PFSK-1 (cell line): ENCODE measurements around the gene CHRDL1.

Experiments
- FOXP2 ChIP-seq: optimal IDR thresholded peaks from 2 replicates; pipeline ENCODE3; 2011; ENCODE audit warnings: borderline replicate concordance, control low read depth, inconsistent platforms; ENCODE audit not compliant: insufficient read depth; ENCODE audit errors: extremely low read length, extremely low read depth
- POLR2AphosphoS5 ChIP-seq: IDR thresholded peaks from 2 replicates; pipeline ENCODE4 v1.6.1; 2012; ENCODE audit warnings: low read depth, mild to moderate bottlenecking, control low read depth, low read length, moderate library complexity
- REST ChIP-seq, 2 experiments: IDR thresholded peaks; 2 replicates each; pipeline versions ENCODE4 v1.6.1 to v1.8.0; 2011 to 2012; ENCODE audit warnings: low read depth in 2 of 2, low read length in 2 of 2, control low read depth in 1 of 2, inconsistent platforms in 1 of 2, mild to moderate bottlenecking in 1 of 2, moderate library complexity in 1 of 2; ENCODE audit not compliant: insufficient read depth in 1 of 2
- SIN3A ChIP-seq: IDR thresholded peaks from 2 replicates; pipeline ENCODE4 v1.6.1; 2012; ENCODE audit warnings: mild to moderate bottlenecking, low read length, moderate library complexity, borderline replicate concordance; ENCODE audit not compliant: insufficient read depth
- TAF1 ChIP-seq: IDR thresholded peaks from 2 replicates; pipeline ENCODE4 v1.6.1; 2012; ENCODE audit warnings: low read length, control low read depth, borderline replicate concordance; ENCODE audit not compliant: insufficient read depth

CHRDL1 gene

GRCh38 chrX:110755611-110756010 is 40.0 kb downstream of the CHRDL1 start:
- TF ChIP-seq FOXP2 (no peak), TAF1 (no peak), REST (IDR thresholded peaks at IDR 0.05; ENCODE audit: insufficient read depth in 1 of 2, low read depth in 2 of 2, low read length in 2 of 2) (no peak), SIN3A (no peak), POLR2AphosphoS5 (no peak)

GRCh38 chrX:110755061-110755460 is 40.6 kb downstream of the CHRDL1 start:
- TF ChIP-seq TAF1 (no peak), SIN3A (no peak), REST (IDR thresholded peaks at IDR 0.05; ENCODE audit: insufficient read depth in 1 of 2, low read depth in 2 of 2, low read length in 2 of 2) (no peak), POLR2AphosphoS5 (no peak), FOXP2 (no peak)

GRCh38 chrX:110750526-110751189 is 45.0 kb downstream of the CHRDL1 start:
- TF ChIP-seq TAF1: no peak
- no peak for TF ChIP-seq FOXP2
- no peak for TF ChIP-seq REST (IDR thresholded peaks at IDR 0.05; ENCODE audit: insufficient read depth in 1 of 2, low read depth in 2 of 2, low read length in 2 of 2)
- TF ChIP-seq POLR2AphosphoS5: no peak
- no peak for TF ChIP-seq SIN3A

- no peak for TF ChIP-seq POLR2AphosphoS5
- no peak for TF ChIP-seq FOXP2
- no peak for TF ChIP-seq SIN3A
- no peak for TF ChIP-seq REST (IDR thresholded peaks at IDR 0.05; ENCODE audit: insufficient read depth in 1 of 2, low read depth in 2 of 2, low read length in 2 of 2)
- no peak for TF ChIP-seq TAF1
These were observed 47.3 kb downstream of the CHRDL1 start for GRCh38 chrX:110748256-110748806.

- TF ChIP-seq FOXP2 (no peak), SIN3A (no peak), POLR2AphosphoS5 (no peak)
These were observed 49.6 kb downstream of the CHRDL1 start for GRCh38 chrX:110746014-110746413.
